Adrenal gland (tissue), 12 donors: ENCODE results near the gene ZBTB49. TPM values are rescaled to one million over a fixed set of nuclear protein-coding genes. Genes with fewer than 3 reads are reported as not detected.

Experiments used
- DNase-seq, 7 donors: peaks; one replicate each; pipeline ENCODE4 v3.0.0-alpha.2; 2019 to 2020
- H3K27ac ChIP-seq, 5 donors: fragments of 200-600 bp; sonication (generic) in 4 of 5; 1 replicate in 3 of 5; 2 replicates in 2 of 5; pipeline versions ENCODE4 v1.5.1 to v1.8.0; 2016 to 2020; ENCODE audit warnings: mild to moderate bottlenecking in 1 of 5
- H3K27me3 ChIP-seq: fragments of 200-600 bp; 2 replicates; pipeline ENCODE4 v1.8.0; 2021
- H3K36me3 ChIP-seq, 2 donors: fragments of 200-600 bp; replicated peaks in 1 of 2; 1 replicate in 1 of 2; 2 replicates in 1 of 2; pipeline versions ENCODE4 v1.5.1 to v1.8.0; 2018 to 2022
- H3K4me1 ChIP-seq, 2 donors: fragments of 200-600 bp; replicated peaks in 1 of 2; 1 replicate in 1 of 2; 2 replicates in 1 of 2; pipeline versions ENCODE4 v1.5.1 to v1.8.0; 2018 to 2021
- H3K4me3 ChIP-seq, 4 donors: fragments of 200-600 bp; sonication (generic) in 3 of 4; one replicate each; pipeline ENCODE4 v1.5.1; 2016 to 2018
- H3K9me3 ChIP-seq, 3 donors: fragments of 200-600 bp; sonication (generic) in 1 of 3; replicated peaks in 1 of 3; 1 replicate in 2 of 3; 2 replicates in 1 of 3; pipeline versions ENCODE4 v1.5.1 to v1.8.0; 2016 to 2021
- POLR2A ChIP-seq, 2 donors: fragments of 450-650 bp; IDR thresholded peaks; one replicate each; pipeline ENCODE4 v1.6.1; 2017; ENCODE audit warnings: antibody characterized with exemption in 2 of 2, mild to moderate bottlenecking in 2 of 2, moderate library complexity in 1 of 2
- WGBS, 4 donors: extraction: QIAGEN DNeasy Blood & Tissue Kit in 2 of 4; methylation state at CpG; one replicate each; pipeline versions ENCODE4 v1.1.5 to v1.1.7; 2013 to 2017; 5-methylcytosine and 5-hydroxymethylcytosine counted together
- intact Hi-C, 2 donors: fragments of 100-400 bp; cut with DNase I; formaldehyde crosslinking; loops; one replicate each; pipeline versions ENCODE4 v1.14.1 to v1.15.0; 2022 to 2023
- polyA plus RNA-seq, 3 donors: library from polyadenylated mRNA; stranded (reverse); fragments of 200-250 nt in 2 of 3; fragments of 350-450 nt in 1 of 3; fragmentation: Illumina TruSeq in 1 of 3; extraction: RNeasy Lipid Tissue Mini Kit (QIAGEN cat#74804) in 1 of 3; gene quantifications; one replicate each; pipeline ENCODE4 v1.2.3, GENCODE V29; 2013 to 2014
- total RNA-seq, 9 donors: library from RNA; depleted of rRNA in 4 of 9; stranded (reverse); fragments of >200 nt in 4 of 9; fragments of 120-200 nt in 1 of 9; fragmentation: NEBNext Ultra II Directional in 1 of 9; extraction: Animal tissue kit (Norgen Biotek cat#: 25700) in 1 of 9; gene quantifications; one replicate each; pipeline versions ENCODE4 v1.1.0 to v1.2.4, GENCODE V29; 2013 to 2023
- TF ChIP-seq, protein P1 (sequence below), 6 experiments: fragments of 450-650 bp in 4 of 6; fragments of 200-600 bp in 2 of 6; sonication (generic) in 1 of 6; IDR thresholded peaks; 1 replicate in 5 of 6; 2 replicates in 1 of 6; pipeline versions ENCODE4 v1.5.1 to v1.8.0; 2016 to 2021; ENCODE audit warnings: antibody characterized with exemption in 6 of 6, mild to moderate bottlenecking in 2 of 6, moderate library complexity in 1 of 6
- donor health status: healthy with polysubstance abuse.
- donor health status: Bipolar disorder and iron deficiency.
- donor health status: DM: yes; HTN: yes; CAD: no.
- donor health status: DM: no; HTN: no; CAD: no.
- donor health status: DM: no; HTN: no; CAD: no.
- donor health status: DM: yes; HTN: yes; CAD: no.

Gene ZBTB49
- total and polyA plus RNA-seq, 12 donors, result 3.3 to 7.2 (median 4.7) TPM

GRCh38 chr4:4358093-4358854 lies 68.2 kb downstream of the ZBTB49 start:
- intact Hi-C loops, result no loop called here
- Histone ChIP-seq H3K27ac (no peak overlapping the region), H3K4me3 (no peak overlapping the region), H3K36me3 (no peaks in the 10 kb centered on the region), H3K4me1 (no peaks in the 10 kb centered on the region), H3K27me3 (no peaks in the 10 kb centered on the region), H3K9me3 (no peaks in the 10 kb centered on the region)
- WGBS, 4 donors, result 69 to 77% (median 72%) methylated on average over 12 to 13 of the region's 13 CpGs
- TF ChIP-seq POLR2A (IDR thresholded peaks at IDR 0.05), result no peak
- TF ChIP-seq, protein P1, sequence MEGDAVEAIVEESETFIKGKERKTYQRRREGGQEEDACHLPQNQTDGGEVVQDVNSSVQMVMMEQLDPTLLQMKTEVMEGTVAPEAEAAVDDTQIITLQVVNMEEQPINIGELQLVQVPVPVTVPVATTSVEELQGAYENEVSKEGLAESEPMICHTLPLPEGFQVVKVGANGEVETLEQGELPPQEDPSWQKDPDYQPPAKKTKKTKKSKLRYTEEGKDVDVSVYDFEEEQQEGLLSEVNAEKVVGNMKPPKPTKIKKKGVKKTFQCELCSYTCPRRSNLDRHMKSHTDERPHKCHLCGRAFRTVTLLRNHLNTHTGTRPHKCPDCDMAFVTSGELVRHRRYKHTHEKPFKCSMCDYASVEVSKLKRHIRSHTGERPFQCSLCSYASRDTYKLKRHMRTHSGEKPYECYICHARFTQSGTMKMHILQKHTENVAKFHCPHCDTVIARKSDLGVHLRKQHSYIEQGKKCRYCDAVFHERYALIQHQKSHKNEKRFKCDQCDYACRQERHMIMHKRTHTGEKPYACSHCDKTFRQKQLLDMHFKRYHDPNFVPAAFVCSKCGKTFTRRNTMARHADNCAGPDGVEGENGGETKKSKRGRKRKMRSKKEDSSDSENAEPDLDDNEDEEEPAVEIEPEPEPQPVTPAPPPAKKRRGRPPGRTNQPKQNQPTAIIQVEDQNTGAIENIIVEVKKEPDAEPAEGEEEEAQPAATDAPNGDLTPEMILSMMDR (IDR thresholded peaks at IDR 0.05), result no peak
- DNase-seq, result no peak

DNA sequence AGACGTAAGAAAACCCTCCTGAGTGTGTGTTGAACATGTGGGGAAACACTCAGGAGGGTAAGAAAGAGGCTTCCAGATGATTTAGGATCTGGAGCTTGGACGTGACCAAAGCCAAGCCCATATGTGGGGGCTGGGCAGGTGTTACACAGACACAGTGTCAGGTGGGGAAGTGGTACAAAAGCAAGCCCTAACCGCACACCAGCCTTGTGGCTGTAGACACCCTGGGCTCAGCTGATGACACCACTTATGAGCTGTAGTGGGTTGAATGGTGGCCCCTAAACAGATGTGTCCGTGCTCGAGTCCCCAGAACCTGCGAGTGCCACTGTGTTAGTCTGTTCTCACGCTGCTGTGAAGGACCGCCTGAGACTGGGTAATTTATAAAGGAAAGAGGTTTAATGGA lies 71.8 kb downstream of the ZBTB49 start:
- Histone ChIP-seq H3K9me3 (no peaks in the 10 kb centered on the region), H3K27me3 (no peaks in the 10 kb centered on the region), H3K36me3 (no peaks in the 10 kb centered on the region), H3K27ac (no peak overlapping the region), H3K4me3 (no peak overlapping the region), H3K4me1 (no peaks in the 10 kb centered on the region)
- intact Hi-C loops, result no loop called here
- 76 to 85% (median 82%) methylated on average over 8 of the region's 8 CpGs for WGBS, 4 donors
- TF ChIP-seq POLR2A (IDR thresholded peaks at IDR 0.05), result no peak
- TF ChIP-seq, protein P1 (IDR thresholded peaks at IDR 0.05), result no peak
- DNase-seq, result no peak

- Histone ChIP-seq H3K27ac (no peak overlapping the region), H3K4me1 (no peaks in the 10 kb centered on the region), H3K4me3 (no peak overlapping the region), H3K27me3 (no peaks in the 10 kb centered on the region), H3K36me3 (no peaks in the 10 kb centered on the region), H3K9me3 (no peaks in the 10 kb centered on the region)
- WGBS, 4 donors, result 64 to 80% (median 72%) methylated on average over 16 of the region's 16 CpGs
- intact Hi-C loops, result no loop called here
- no peak for TF ChIP-seq POLR2A (IDR thresholded peaks at IDR 0.05)
- TF ChIP-seq, protein P1 (IDR thresholded peaks at IDR 0.05), result no peak
- no peak for DNase-seq
These were observed 73.1 kb downstream of the ZBTB49 start for GRCh38 chr4:4362991-4363697.

- intact Hi-C loops, result no loop called here
- Histone ChIP-seq H3K4me1 (no peaks in the 10 kb centered on the region), H3K27me3 (no peaks in the 10 kb centered on the region), H3K27ac (no peak overlapping the region), H3K36me3 (no peaks in the 10 kb centered on the region), H3K9me3 (no peaks in the 10 kb centered on the region), H3K4me3 (no peak overlapping the region)
- no peak for TF ChIP-seq POLR2A (IDR thresholded peaks at IDR 0.05)
- TF ChIP-seq, protein P1 (IDR thresholded peaks at IDR 0.05), result no peak
- WGBS, 4 donors, result 75 to 90% (median 79%) methylated on average over 3 of the region's 3 CpGs
- DNase-seq, result no peak
These were observed 74.0 kb downstream of the ZBTB49 start for GRCh38 chr4:4364061-4364460.
